ENCODE measurements around the gene GASK1B.

GRCh38 chr4:158139086-158139485, 33.7 kb downstream of the GASK1B start:
- TF ChIP-seq CTCF (IDR thresholded peaks at IDR 0.05; ENCODE audit: insufficient read depth, low read length) (no peak), REST (IDR thresholded peaks at IDR 0.05; ENCODE audit: insufficient replicate concordance, low read depth) (no peak)
